MCF 10A (cell line): Measurements from ENCODE around the gene MAP3K9. TPM values are rescaled to one million over a fixed set of nuclear protein-coding genes. Genes with fewer than 3 reads are reported as not detected.
A peak's percentile ranks its signal among the peaks of the same experiment; 100 is the strongest.

Experiments
- BruUV-seq: library from RNA; stranded (reverse); fragments of 400-500 nt; replicated peaks from 2 replicates; lab custom pipeline; 2021; lab: Mats Ljungman, UMichigan
- CTCF ChIA-PET: fragments of 300-600 bp; sonication (Branson Sonifier 250); formaldehyde crosslinking; extraction: SDS; loops from one replicate; lab custom pipeline; 2021; ENCODE audit warnings: antibody characterized with exemption, inconsistent platforms; lab: Yijun Ruan, JAX
- POLR2A ChIA-PET: fragments of 300-600, 350-650 bp; sonication (Branson Sonifier 250); formaldehyde crosslinking; extraction: SDS; loops from one replicate; lab custom pipeline; 2020; ENCODE audit warnings: antibody characterized with exemption, inconsistent platforms; lab: Yijun Ruan, JAX
- DNase-seq: peaks from one replicate; pipeline ENCODE4 v3.0.0-alpha.2; 2018; ENCODE audit not compliant: unreplicated experiment
- H3K27ac Mint-ChIP-seq: one replicate; pipeline ENCODE4 v1.8.0; 2022; ENCODE audit warnings: mild to moderate bottlenecking, low read depth, mixed read lengths; ENCODE audit not compliant: unreplicated experiment
- H3K27me3 Mint-ChIP-seq: one replicate; pipeline ENCODE4 v1.8.0; 2022; ENCODE audit warnings: mixed read lengths; ENCODE audit not compliant: insufficient read depth, unreplicated experiment
- H3K36me3 Mint-ChIP-seq: one replicate; pipeline ENCODE4 v1.8.0; 2022; ENCODE audit warnings: mild to moderate bottlenecking, moderate library complexity, mixed read lengths; ENCODE audit not compliant: insufficient read depth, unreplicated experiment
- H3K4me1 Mint-ChIP-seq: one replicate; pipeline ENCODE4 v1.8.0; 2022; ENCODE audit warnings: mixed read lengths; ENCODE audit not compliant: insufficient read depth, unreplicated experiment
- H3K4me3 Mint-ChIP-seq: one replicate; pipeline ENCODE4 v1.8.0; 2022; ENCODE audit warnings: mild to moderate bottlenecking, moderate library complexity, mixed read lengths; ENCODE audit not compliant: unreplicated experiment
- H3K9me3 Mint-ChIP-seq: one replicate; pipeline ENCODE4 v1.8.0; 2022; ENCODE audit warnings: mixed read lengths; ENCODE audit not compliant: unreplicated experiment
- intact Hi-C: fragments of 100-400 bp; cut with micrococcal nuclease; formaldehyde crosslinking; loops from 2 replicates; pipeline ENCODE4 v1.14.1; 2022
- total RNA-seq: library from RNA; stranded (reverse); gene quantifications from 2 replicates; pipeline ENCODE4 v1.2.3, GENCODE V29; 2022
- TF ChIP-seq, protein P1 (sequence below): fragments of 200-600 bp; IDR thresholded peaks from one replicate; pipeline ENCODE4 v1.8.0; 2022; ENCODE audit warnings: antibody characterized with exemption, mild to moderate bottlenecking; ENCODE audit not compliant: unreplicated experiment

Gene MAP3K9
- total RNA-seq, 1 experiment from 2014 or later, result 18.6 TPM

GRCh38 chr14:70721542-70721941 is 87.8 kb downstream of the MAP3K9 start:
- Mint-ChIP-seq H3K27ac (no peak overlapping the region), H3K36me3 (peaks cover 4% of the 10 kb centered on the region), H3K27me3 (no peaks in the 10 kb centered on the region), H3K9me3 (no peaks in the 10 kb centered on the region), H3K4me3 (no peak overlapping the region), H3K4me1 (peaks cover 11% of the 10 kb centered on the region)
- BruUV-seq, result no TSS peak
- POLR2A ChIA-PET, result interaction anchor here (1.1 kb wide), 1 partner anchor 28 kb away, joined by 3 read pairs; no protein-coding TSS in a partner anchor
- TF ChIP-seq, protein P1, sequence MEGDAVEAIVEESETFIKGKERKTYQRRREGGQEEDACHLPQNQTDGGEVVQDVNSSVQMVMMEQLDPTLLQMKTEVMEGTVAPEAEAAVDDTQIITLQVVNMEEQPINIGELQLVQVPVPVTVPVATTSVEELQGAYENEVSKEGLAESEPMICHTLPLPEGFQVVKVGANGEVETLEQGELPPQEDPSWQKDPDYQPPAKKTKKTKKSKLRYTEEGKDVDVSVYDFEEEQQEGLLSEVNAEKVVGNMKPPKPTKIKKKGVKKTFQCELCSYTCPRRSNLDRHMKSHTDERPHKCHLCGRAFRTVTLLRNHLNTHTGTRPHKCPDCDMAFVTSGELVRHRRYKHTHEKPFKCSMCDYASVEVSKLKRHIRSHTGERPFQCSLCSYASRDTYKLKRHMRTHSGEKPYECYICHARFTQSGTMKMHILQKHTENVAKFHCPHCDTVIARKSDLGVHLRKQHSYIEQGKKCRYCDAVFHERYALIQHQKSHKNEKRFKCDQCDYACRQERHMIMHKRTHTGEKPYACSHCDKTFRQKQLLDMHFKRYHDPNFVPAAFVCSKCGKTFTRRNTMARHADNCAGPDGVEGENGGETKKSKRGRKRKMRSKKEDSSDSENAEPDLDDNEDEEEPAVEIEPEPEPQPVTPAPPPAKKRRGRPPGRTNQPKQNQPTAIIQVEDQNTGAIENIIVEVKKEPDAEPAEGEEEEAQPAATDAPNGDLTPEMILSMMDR, result no peak
- no peak for DNase-seq
- CTCF ChIA-PET, result interaction anchor here (1.1 to 3.0 kb wide), 3 partner anchors 8 to 76 kb away, joined by 3 to 18 read pairs (median 4); no protein-coding TSS in a partner anchor
- intact Hi-C loops, result no loop called here

DNA sequence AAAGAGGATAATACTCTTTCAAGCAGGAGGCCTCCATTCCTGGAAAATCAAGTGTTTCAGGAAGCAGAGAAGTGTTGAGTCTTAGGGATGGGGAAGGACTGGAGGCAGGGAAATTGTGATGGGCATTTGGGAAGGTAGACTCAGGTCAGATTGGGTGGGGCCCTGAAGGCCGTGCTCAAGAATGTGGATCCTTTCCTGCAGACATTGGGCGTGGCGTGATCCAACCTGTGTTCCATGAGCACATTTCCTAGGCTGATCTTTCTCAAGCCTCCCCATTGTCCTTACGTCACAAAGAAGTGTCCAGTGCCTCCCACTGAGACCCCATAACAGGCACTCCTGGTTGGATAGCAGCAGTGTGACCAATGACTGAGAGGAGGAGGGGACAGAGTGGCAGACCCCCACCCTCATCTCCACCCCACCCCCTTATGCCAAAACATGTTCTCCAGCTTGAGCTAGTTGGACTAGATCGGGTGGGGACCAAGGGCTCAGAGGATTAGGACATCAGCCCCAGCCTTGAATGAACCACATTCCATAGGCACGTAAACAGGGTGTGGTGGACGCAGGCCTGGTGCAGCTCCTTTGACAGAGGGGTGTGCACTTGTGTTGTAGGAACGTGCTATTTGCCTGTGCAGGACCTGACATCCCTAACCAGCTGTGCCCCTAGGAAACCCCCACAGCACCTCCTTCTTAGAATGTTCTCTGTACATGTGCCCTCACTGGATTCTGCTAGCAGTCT is 90.8 kb downstream of the MAP3K9 start:
- ChIA-PET POLR2A (interaction anchor here (0.5 to 1.3 kb wide), 2 partner anchors 10 to 57 kb away, joined by 3 read pairs; no protein-coding TSS in a partner anchor), CTCF (interaction anchor here (0.7 kb wide), 1 partner anchor 17 kb away, joined by 3 read pairs; no protein-coding TSS in a partner anchor)
- Mint-ChIP-seq H3K4me3 (no peak overlapping the region), H3K4me1 (peaks cover 17% of the 10 kb centered on the region), H3K27me3 (no peaks in the 10 kb centered on the region), H3K36me3 (peaks cover 4% of the 10 kb centered on the region), H3K27ac (peak overlapping the region; percentile 71), H3K9me3 (no peaks in the 10 kb centered on the region)
- intact Hi-C loops, result loop anchor here (5.0 kb wide), 1 partner anchor 254 kb away; no protein-coding TSS in a partner anchor
- TF ChIP-seq, protein P1, result no peak
- peak; percentile 24 for DNase-seq
- no TSS peak for BruUV-seq

DNA sequence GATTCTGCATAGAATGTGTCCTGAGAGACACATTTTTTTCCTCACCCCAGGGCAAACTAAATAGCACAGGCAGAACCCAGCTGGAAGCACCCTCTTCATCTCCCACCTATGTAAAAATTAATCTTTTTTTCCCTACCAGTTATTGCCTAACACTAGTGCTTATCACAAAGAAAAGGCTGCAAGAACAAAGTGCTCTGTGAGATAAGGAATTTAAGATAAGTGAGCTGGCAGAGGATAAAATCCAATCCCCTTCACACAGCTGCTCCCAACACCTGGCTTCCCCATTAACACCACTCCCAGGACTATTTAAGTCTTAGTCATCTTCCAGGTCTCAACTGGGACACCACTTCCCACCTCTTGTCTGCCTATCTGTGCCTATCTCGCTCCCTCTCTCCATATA is 92.4 kb downstream of the MAP3K9 start:
- BruUV-seq, result no TSS peak
- CTCF ChIA-PET, result interaction anchor here (10.4 kb wide), 1 partner anchor 96 kb away, joined by 97 read pairs; no protein-coding TSS in a partner anchor
- DNase-seq, result no peak
- peaks cover 17% of the 10 kb centered on the region for H3K4me1 Mint-ChIP-seq
- no peak overlapping the region for H3K4me3 Mint-ChIP-seq
- H3K27ac Mint-ChIP-seq, result peak overlapping the region; percentile 71
- no peaks in the 10 kb centered on the region for H3K27me3 Mint-ChIP-seq
- POLR2A ChIA-PET, result interaction anchor here (1.0 kb wide), 1 partner anchor 116 kb away, joined by 3 read pairs; no protein-coding TSS in a partner anchor
- intact Hi-C loops, result loop anchor here (5.0 kb wide), 1 partner anchor 255 kb away; no protein-coding TSS in a partner anchor
- H3K36me3 Mint-ChIP-seq, result peaks cover 4% of the 10 kb centered on the region
- TF ChIP-seq, protein P1, result no peak
- no peaks in the 10 kb centered on the region for H3K9me3 Mint-ChIP-seq

DNA sequence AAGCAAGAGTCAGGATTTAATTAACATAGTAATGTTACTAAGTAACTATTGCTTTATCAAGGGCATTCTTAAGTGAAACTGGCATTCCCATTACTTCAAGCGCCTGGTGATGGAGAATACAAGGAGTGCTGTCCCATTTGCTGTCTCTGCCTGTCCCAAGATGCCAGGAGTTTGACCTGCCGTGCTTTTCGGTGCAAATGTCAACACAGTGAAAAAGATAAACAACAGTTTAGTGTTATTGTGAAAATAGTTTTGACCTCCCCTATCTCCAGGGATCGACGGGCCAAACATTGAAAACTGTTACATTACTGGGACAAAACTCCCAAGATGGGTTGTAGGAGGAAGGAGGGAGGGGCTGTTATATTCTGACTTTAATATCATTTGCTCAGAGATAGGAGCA is 92.8 kb downstream of the MAP3K9 start:
- BruUV-seq, result no TSS peak
- CTCF ChIA-PET, result interaction anchor here (10.4 kb wide), 1 partner anchor 96 kb away, joined by 97 read pairs; no protein-coding TSS in a partner anchor
- no peaks in the 10 kb centered on the region for H3K27me3 Mint-ChIP-seq
- H3K27ac Mint-ChIP-seq, result no peak overlapping the region
- DNase-seq, result no peak
- no peaks in the 10 kb centered on the region for H3K9me3 Mint-ChIP-seq
- peaks cover 17% of the 10 kb centered on the region for H3K4me1 Mint-ChIP-seq
- no peak overlapping the region for H3K4me3 Mint-ChIP-seq
- intact Hi-C loops, result loop anchor here (5.0 kb wide), 1 partner anchor 256 kb away; no protein-coding TSS in a partner anchor
- TF ChIP-seq, protein P1, result no peak
- POLR2A ChIA-PET, result interaction anchor here (1.0 kb wide), 1 partner anchor 116 kb away, joined by 3 read pairs; no protein-coding TSS in a partner anchor
- peaks cover 4% of the 10 kb centered on the region for H3K36me3 Mint-ChIP-seq
